Measurements from ENCODE around the gene SNAPC2. TPM values are rescaled to one million over a fixed set of nuclear protein-coding genes. Genes with fewer than 3 reads are reported as not detected.

Gene SNAPC2
- polyA plus RNA-seq, 1 of the 3 experiments (the other 2 are of a cell fraction), result 38.7 TPM

- no peak for TF ChIP-seq SMC3 (IDR thresholded peaks at IDR 0.05; ENCODE audit: low read depth, low read length)
These were observed 20.3 kb upstream of the SNAPC2 start (continued) for GRCh38 chr19:7899751-7900378.

- peaks cover 11% of the 10 kb centered on the region for H4K20me1 ChIP-seq (ENCODE audit: insufficient read depth)
- whole genome bisulfite sequencing (ENCODE audit: low lambda C conversion rate), result 84% methylated on average over 16 of the region's 21 CpGs
- H3K4me3 ChIP-seq (ENCODE audit: low read depth in 2 of 2, low read length in 1 of 2), result no peak overlapping the region
- peaks cover 0 to 19% of the 10 kb centered on the region in 2 experiments; a peak in 2 of 4 replicates for H3K4me1 ChIP-seq (ENCODE audit: control insufficient read depth in 1 of 2, insufficient read depth in 2 of 2, low read depth in 1 of 2, low read length in 1 of 2)
- H3K79me2 ChIP-seq (ENCODE audit: insufficient read depth), result peaks cover 14% of the 10 kb centered on the region
- no peak for DNase-seq
- H3K27ac ChIP-seq (ENCODE audit: low read depth in 2 of 2, low read length in 1 of 2), result no peak overlapping the region
- no peak for TF ChIP-seq ELF1 (IDR thresholded peaks at IDR 0.05)
- TF ChIP-seq, protein P1, sequence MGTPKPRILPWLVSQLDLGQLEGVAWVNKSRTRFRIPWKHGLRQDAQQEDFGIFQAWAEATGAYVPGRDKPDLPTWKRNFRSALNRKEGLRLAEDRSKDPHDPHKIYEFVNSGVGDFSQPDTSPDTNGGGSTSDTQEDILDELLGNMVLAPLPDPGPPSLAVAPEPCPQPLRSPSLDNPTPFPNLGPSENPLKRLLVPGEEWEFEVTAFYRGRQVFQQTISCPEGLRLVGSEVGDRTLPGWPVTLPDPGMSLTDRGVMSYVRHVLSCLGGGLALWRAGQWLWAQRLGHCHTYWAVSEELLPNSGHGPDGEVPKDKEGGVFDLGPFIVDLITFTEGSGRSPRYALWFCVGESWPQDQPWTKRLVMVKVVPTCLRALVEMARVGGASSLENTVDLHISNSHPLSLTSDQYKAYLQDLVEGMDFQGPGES (IDR thresholded peaks at IDR 0.05; ENCODE audit: low read depth, low read length), result no peak
- TF ChIP-seq PBX3 (IDR thresholded peaks at IDR 0.05), result no peak
- no peak for TF ChIP-seq TEAD4 (IDR thresholded peaks at IDR 0.05; ENCODE audit: borderline replicate concordance, insufficient read depth)
- TF ChIP-seq CTCF (IDR thresholded peaks at IDR 0.05), result no peak
- TF ChIP-seq RCOR1 (IDR thresholded peaks at IDR 0.05; ENCODE audit: low read length), result no peak
- TF ChIP-seq FOSL2 (IDR thresholded peaks at IDR 0.05; ENCODE audit: borderline replicate concordance, low read depth), result no peak
- TF ChIP-seq TAF1 (IDR thresholded peaks at IDR 0.05; ENCODE audit: borderline replicate concordance, low read depth, low read length), result no peak
- TF ChIP-seq FOXJ3 (CRISPR knock-in tag; IDR thresholded peaks at IDR 0.05), result no peak
- no peak for TF ChIP-seq GABPA (IDR thresholded peaks at IDR 0.05; ENCODE audit: low read depth)
- no peak for TF ChIP-seq POLR2AphosphoS5 (IDR thresholded peaks at IDR 0.05; ENCODE audit: low read depth, low read length)
- TF ChIP-seq SMC3 (IDR thresholded peaks at IDR 0.05; ENCODE audit: low read depth, low read length), result no peak
- no peak for TF ChIP-seq USF1 (IDR thresholded peaks at IDR 0.05; ENCODE audit: borderline replicate concordance, low read depth)
- no peak for TF ChIP-seq RFX5 (IDR thresholded peaks at IDR 0.05; ENCODE audit: low read length)
- no peak for TF ChIP-seq SIN3A (IDR thresholded peaks at IDR 0.05; ENCODE audit: borderline replicate concordance, low read depth, low read length)
- no peak for TF ChIP-seq NFIC (IDR thresholded peaks at IDR 0.05; ENCODE audit: borderline replicate concordance)
- TF ChIP-seq RAD21 (IDR thresholded peaks at IDR 0.05; ENCODE audit: low read length), result no peak
- no peak for TF ChIP-seq JUND (IDR thresholded peaks at IDR 0.05)
- no peak for TF ChIP-seq REST (IDR thresholded peaks at IDR 0.05; ENCODE audit: low read depth, low read length)
- TF ChIP-seq EP300 (IDR thresholded peaks at IDR 0.05; ENCODE audit: borderline replicate concordance in 1 of 2, low read depth in 1 of 2, low read length in 1 of 2), result no peak
- peaks cover 0 to 3% of the 10 kb centered on the region in 2 experiments for H3K36me3 ChIP-seq (replicated peaks in 1 of 2; ENCODE audit: control insufficient read depth in 1 of 2, insufficient read depth in 2 of 2, low read length in 1 of 2)
- no peak overlapping the region for H3K4me2 ChIP-seq
- H3K9me2 ChIP-seq, result no peaks in the 10 kb centered on the region
- ChIA-PET POLR2A (no interaction called here), CTCF (interaction anchor here (0.5 to 1.6 kb wide), 4 partner anchors 13 to 47 kb away, joined by 3 to 12 read pairs (median 4); no protein-coding TSS in a partner anchor)
- no peaks in the 10 kb centered on the region for H3K9me3 ChIP-seq
- no peaks in the 10 kb centered on the region for H3F3A ChIP-seq (replicated peaks; ENCODE audit: insufficient read depth)
- no peak overlapping the region for H2AFZ ChIP-seq (ENCODE audit: low read depth)
- H3K27me3 ChIP-seq (ENCODE audit: insufficient read depth), result no peaks in the 10 kb centered on the region
- no peak overlapping the region for H3K9ac ChIP-seq
These were observed 19.7 kb upstream of the SNAPC2 start for GRCh38 chr19:7900401-7900870.
